Measurements from ENCODE around the gene DTD1. TPM values are rescaled to one million over a fixed set of nuclear protein-coding genes. Genes with fewer than 3 reads are reported as not detected.

Gene DTD1
- polyA plus RNA-seq, 1 donor: 28.3 TPM

DNA sequence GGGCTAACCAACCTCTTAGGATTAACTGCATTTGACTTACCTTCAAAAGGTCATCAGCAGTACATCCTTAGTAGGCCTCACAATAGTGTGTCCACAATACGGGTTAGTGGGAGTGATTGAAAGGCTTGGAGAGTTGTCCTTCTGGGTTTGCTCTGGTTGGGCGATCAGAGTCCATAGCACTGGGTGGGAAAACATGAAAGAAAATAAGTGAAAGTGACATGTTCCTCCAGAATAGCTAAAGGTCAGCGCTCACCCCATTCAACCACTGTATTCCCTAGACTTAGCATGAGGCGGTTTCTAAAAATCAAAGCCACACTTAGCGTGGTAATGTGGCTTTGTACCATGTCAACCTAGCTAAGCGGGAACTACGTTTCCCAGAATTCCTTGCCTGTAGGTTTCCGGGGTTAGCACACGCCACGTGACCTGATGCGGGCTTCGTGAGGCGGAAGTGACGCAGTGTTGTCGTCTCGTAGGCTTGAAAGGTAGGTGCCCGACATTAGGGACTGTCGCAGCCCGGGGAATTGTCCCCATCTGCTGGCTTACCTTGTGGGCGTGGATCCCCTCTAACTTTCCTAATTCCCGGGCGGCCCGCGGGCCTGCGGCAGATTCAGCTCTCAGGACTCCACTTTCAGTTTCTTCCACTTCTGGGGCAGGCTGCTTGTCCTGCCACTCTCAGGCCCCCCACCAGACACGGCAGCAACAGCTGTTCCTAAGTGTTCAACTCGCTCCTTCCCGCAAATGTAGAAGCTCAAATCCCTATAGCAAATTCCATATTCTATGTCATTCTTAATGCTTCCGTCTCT lies 206.0 kb downstream of the DTD1 start:
- peak; percentile 93 for DNase-seq

DNA sequence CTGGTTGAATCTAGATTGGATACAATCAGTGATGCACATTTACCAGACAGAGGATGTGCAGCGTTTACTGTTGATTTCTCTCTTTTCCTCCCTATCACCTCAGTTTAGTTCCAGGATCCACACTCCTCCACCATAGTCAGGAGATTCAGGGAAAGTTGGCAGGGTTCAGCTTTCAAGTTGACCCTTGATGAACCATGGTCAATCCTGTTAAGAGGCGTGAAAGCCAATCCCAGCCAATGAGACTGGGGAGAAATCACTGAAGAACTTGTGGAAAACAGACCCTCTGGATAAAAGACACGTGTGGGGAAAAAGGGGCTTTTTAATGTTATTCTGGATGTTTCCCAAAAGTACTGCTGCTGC lies 206.6 kb downstream of the DTD1 start:
- DNase-seq: no peak

DNA sequence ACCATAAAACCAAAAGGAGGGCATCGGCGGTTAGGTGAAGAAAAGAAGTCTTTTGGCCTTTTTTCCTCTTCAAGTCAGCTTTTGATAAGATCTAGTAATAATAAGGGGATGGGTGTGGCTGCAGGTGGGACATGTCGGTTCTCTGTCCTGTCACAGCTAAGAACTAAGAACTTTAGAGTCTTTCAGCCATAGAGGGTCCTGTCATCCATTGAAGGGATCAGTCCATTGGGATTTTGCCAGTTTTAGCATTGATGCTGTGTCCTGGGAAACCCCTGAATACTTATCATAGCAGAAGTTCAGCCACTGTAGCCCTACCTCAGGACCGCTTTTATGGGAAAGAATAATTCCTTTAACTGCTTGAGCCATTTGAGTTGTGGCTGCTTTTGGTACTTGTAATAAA lies 207.5 kb downstream of the DTD1 start:
- DNase-seq: no peak

DNA sequence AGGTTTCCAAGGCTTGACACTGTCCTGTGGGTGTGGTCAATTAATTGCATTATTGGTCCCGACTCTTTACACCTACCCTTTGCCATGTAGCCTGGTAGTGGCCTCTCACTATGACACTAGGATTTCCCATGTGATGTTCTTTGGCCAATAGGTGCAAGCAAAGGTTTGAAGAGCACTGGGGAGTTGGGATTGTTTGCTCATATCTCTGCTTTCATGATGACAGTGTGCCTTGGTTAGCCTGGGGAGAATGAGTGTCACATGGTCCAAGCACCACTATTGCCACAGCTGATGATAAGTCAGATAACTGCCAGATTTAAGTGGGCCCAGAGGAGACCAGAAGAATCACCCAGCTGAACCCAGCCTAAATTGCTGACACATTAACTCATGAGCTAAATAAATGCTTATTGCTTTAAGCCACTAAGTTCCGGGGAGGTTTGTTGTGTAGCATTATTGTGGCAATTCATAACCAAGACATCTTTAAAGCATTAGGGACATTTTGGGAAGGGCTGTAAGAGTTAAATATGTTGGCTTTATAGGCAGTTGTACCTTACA lies 208.5 kb downstream of the DTD1 start:
- no peak for DNase-seq

DNA sequence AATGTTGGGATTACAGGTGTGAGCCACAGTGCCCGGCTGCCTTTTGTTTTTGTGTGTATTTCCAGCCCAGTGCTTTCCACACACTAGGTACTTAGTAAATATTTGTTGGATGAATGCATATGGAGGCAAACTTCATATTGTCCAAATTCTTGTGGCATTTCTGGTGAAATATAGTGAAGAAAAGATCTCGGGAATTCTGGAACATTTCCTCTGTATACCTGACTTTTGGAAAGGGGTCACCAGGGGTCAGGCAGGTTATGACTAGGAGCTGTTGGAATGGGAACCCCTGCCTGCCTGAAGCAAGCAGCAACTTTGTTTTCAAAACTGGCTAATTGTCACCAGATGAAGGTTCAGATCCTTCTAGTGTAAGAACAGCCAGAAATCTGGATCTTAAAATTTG lies 213.7 kb downstream of the DTD1 start:
- DNase-seq: no peak

DNA sequence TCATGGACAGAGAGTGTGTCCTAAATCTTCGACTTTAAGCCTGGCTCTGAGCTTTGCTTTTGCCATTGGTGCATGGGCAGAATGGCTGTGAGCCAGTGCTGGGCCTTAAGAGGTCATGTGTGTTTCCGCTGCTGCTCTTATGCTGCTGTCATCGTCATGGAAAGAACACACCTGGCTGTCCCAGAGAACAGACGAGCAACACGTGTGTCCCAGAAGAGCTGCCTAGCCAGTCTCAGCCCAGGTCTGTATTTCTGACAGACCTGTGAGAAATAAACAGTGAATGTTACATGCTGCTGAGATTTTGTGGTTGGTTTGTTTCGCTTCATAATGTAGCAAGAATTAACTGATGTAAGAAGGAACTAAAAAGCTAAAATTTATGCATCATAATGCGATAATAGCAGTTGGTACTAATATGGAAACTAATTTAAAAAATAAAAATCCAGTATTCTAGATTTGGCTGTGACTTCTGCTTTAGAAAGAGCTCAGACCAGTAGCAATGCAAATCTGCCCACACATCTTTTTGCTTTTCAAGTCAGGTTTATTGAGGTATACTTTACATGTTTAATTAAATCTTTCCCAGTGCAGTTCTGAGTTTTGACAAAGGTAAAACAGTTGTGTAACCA lies 214.3 kb downstream of the DTD1 start:
- DNase-seq: peak; percentile 8

DNA sequence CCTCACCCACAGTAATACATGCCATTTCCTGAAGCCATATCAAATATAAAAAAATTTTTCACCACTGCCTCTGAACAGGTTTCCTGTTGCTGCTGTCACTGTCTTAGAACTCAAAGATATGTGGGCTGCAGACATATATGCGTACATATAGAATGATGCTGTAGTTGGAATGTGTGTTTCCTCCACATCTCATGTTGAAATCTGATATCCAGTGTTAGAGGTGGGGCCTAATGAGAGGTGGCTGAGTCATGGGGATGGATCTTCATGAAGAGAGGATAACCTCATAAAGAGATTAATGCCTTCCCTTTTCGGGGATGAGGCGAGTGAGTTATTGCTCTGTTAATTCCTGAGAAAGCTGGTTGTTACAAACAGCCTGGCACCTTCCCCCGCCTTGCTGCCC lies 218.0 kb downstream of the DTD1 start:
- DNase-seq: no peak

DNA sequence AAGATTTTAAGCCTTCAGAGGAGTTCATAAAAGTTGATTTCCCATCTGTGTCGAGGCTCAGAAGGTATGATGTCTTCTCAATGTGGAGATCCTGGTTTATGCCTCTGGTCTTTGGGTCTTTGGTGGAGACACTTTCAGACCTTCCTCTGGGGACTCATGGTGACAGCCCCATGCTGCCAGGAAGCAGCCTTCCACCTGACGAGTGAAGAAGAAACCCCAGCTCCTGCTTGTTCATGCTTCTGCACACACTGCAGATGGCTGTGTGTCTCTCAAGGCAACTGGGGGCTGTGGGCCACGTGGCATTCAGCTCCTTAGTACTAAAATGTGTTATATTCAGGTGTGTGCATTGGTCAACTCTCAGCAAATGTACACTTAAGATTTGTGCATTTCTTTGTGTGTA lies 220.9 kb downstream of the DTD1 start:
- no peak for DNase-seq

DNA sequence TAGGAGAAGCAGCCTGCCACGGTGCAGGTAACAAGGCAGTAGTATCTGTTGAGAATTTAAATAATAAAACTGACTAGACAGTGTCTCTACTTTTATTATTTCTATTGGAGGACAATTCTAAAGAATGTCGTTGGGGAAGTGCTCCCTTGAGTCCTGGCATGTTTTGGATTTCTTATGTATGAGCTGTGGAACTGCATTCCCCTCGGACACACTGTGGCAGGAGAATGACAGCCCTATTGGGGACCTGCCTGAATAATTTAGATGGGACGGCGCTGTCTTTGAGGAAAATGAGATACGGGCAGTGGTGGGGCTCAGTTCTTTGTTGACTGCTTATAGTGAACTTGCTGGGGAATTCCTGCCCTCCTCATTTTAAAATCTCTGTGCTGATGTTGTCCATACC lies 223.3 kb downstream of the DTD1 start:
- no peak for DNase-seq

DNA sequence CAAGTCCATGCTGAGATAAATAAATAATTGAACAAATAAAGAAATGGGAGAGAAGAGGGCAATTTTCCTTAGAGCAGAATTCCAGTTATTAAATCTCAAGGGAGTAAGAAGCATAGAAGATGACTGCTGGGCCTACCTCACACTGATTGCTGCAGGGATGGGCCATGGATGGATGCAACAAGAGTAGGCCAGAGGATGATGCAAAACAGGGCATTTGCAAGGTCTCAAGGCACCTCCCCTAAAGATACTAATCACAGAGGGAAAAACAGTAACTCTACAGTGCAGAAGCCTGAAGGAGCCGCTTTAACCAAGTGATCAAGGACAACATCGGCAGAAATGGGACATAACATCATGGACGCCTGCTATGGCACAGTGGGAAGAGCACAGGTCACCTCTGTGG lies 224.1 kb downstream of the DTD1 start:
- DNase-seq: no peak

DNA sequence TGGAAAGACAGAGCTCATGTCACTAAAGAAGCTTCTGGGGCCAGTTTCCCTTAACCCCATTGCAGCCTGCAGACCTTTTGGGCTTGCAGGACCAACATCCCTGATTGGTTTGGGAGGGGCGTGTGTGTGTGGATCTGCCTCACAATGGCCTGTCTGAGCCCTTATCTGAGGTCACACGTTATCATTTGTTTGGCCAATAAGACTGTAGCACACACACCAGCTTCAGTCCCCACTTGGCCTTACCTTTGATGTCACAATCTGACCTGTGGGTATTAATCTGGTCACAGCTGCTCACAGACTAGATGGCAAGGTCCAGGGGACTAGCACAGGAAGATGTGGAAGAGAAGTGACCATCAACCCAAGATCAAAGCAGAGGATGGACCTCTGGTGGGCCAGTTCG lies 225.6 kb downstream of the DTD1 start, which contains the start of gene SCP2D1:
Gene SCP2D1, plus strand, starts transcription at position 301 of the 400 bp plus-strand sequence. Its CDS starts 33 bp downstream, at position 334.
- DNase-seq: no peak

DNA sequence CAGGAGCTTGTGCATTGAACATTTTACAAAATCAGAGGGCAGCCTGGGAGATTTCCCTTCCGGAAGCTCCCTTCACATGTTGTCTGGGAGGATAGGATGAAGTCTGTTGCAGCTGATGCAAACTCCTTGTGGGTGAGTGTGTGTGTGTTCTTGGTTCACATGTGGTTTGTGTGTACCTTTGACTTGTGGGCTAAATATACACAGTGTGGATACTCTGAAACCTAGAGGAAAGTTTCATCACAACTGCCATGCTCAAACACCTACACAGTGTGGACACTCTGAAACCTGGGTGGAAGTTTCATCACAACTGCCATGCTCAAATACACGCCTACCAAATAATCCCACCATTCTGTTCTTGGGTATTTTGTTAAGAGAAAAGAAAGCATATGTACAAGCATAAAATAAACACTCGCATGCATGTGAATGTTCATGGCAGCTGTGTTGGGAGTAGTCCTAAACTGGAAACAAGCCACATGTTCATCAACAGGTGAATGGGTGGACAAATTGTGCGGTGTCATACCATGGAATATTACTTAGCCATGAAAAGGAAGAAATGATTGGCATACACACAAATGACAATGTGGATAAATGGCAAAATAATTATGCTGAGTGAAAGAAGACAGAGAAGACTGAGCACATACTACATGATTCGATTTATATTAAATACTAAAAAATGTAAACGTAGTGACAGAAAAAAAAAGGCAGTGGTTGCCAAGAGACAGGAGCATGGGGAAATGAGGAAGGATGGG lies 227.5 kb downstream of the DTD1 start:
- no peak for DNase-seq

Other genes starting within 250 kb of the DTD1 start
- 11.8 TPM for gene DZANK1, start 121.0 kb upstream of the DTD1 start, polyA plus RNA-seq (ENCODE audit: insufficient read length)
- gene POLR3F, start 120.7 kb upstream of the DTD1 start, polyA plus RNA-seq (ENCODE audit: insufficient read length): 22.8 TPM
- gene RBBP9, start 90.8 kb upstream of the DTD1 start, polyA plus RNA-seq (ENCODE audit: insufficient read length): 33.4 TPM
- 63.3 TPM for gene SEC23B, start 80.1 kb upstream of the DTD1 start, polyA plus RNA-seq (ENCODE audit: insufficient read length)
- gene SMIM26, start 20.6 kb upstream of the DTD1 start, polyA plus RNA-seq (ENCODE audit: insufficient read length): 74.8 TPM
- gene SCP2D1, start 225.7 kb downstream of the DTD1 start, polyA plus RNA-seq (ENCODE audit: insufficient read length): not detected

All from left kidney (tissue), 2 donors.